Ovary (tissue), 9 donors: ENCODE data around the gene MEGF10. TPM values are rescaled to one million over a fixed set of nuclear protein-coding genes. Genes with fewer than 3 reads are reported as not detected.

Source experiments
- DNase-seq, 5 donors: peaks; one replicate each; pipeline ENCODE4 v3.0.0-alpha.2; 2019 to 2020
- H3K27ac ChIP-seq, 2 donors: fragments of 200-600 bp; one replicate each; pipeline versions ENCODE4 v1.5.1 to v1.8.0; 2019 to 2022
- H3K27me3 ChIP-seq: fragments of 200-600 bp; one replicate; pipeline ENCODE4 v1.8.0; 2022
- H3K36me3 ChIP-seq: fragments of 200-600 bp; sonication (generic); one replicate; pipeline ENCODE4 v1.5.1; 2019
- H3K4me1 ChIP-seq: one replicate; pipeline ENCODE4 v1.8.1; 2013; ENCODE audit warnings: mild to moderate bottlenecking, moderate library complexity; ENCODE audit not compliant: insufficient read depth
- H3K4me3 ChIP-seq: fragments of 200-600 bp; sonication (generic); one replicate; pipeline ENCODE4 v1.5.1; 2017
- H3K9me3 ChIP-seq, 2 donors: fragments of 200-600 bp in 1 of 2; sonication (generic) in 1 of 2; one replicate each; pipeline versions ENCODE4 v1.5.1 to v1.8.1; 2013 to 2019; ENCODE audit warnings: mild to moderate bottlenecking in 1 of 2, moderate library complexity in 1 of 2
- CTCF ChIP-seq, 3 donors: fragments of 450-650 bp in 2 of 3; fragments of 200-600 bp in 1 of 3; IDR thresholded peaks; one replicate each; pipeline versions ENCODE4 v1.5.1 to v1.8.0; 2016 to 2022; ENCODE audit warnings: antibody characterized with exemption in 3 of 3, mild to moderate bottlenecking in 1 of 3
- EP300 ChIP-seq: sonication (generic); formaldehyde crosslinking; IDR thresholded peaks from one replicate; pipeline ENCODE4 v1.6.1; 2017; ENCODE audit warnings: antibody characterized with exemption
- POLR2A ChIP-seq: fragments of 450-650 bp; IDR thresholded peaks from one replicate; pipeline ENCODE4 v1.6.1; 2017; ENCODE audit warnings: antibody characterized with exemption, mild to moderate bottlenecking, moderate library complexity
- WGBS, 3 donors: extraction: QIAGEN DNeasy Blood & Tissue Kit in 1 of 3; methylation state at CpG; one replicate each; pipeline versions ENCODE4 v1.1.5 to v1.1.7; 2013 to 2017; 5-methylcytosine and 5-hydroxymethylcytosine counted together
- intact Hi-C, 4 donors: fragments of 100-400 bp; cut with DNase I; formaldehyde crosslinking; loops; one replicate each; pipeline versions ENCODE4 v1.11.0 to v1.15.1; 2022 to 2023
- polyA plus RNA-seq, 2 donors: library from polyadenylated mRNA; stranded (reverse); fragments of 200-250 nt in 1 of 2; fragments of 350-450 nt in 1 of 2; fragmentation: Illumina TruSeq in 1 of 2; extraction: RNeasy Lipid Tissue Mini Kit (QIAGEN cat#74804) in 1 of 2; gene quantifications; one replicate each; pipeline ENCODE4 v1.2.3, GENCODE V29; 2013 to 2014
- total RNA-seq, 7 donors: library from RNA; depleted of rRNA in 2 of 7; stranded (reverse); fragments of >200 nt in 2 of 7; fragmentation: NEBNext Ultra II Directional in 3 of 7; extraction: Animal tissue kit (Norgen Biotek cat#: 25700) in 3 of 7; gene quantifications; one replicate each; pipeline versions ENCODE4 v1.1.0 to v1.2.4, GENCODE V29; 2016 to 2023
- donor health status: DM: no; HTN: no; CAD: no; lungs with moderate emphysema.
- donor health status: DM: no; HTN: no; CAD: no.
- donor health status: Bipolar disorder and iron deficiency.
- donor health status: DM: yes; HTN: yes; CAD: no.
- donor health status: DM: no; HTN: no; CAD: no.
- donor health status: DM: yes; HTN: yes; CAD: no.

The MEGF10 gene
- total and polyA plus RNA-seq, 9 donors = 0.10 to 1.2 (median 0.51) TPM; not detected in 1

- H3K27me3 ChIP-seq = no peaks in the 10 kb centered on the region
- no peak overlapping the region for H3K27ac ChIP-seq
- H3K9me3 ChIP-seq = no peaks in the 10 kb centered on the region
- no peak for DNase-seq
- 68 to 76% (median 72%) methylated on average over 4 of the region's 4 CpGs for WGBS, 3 donors
- intact Hi-C loops = no loop called here
- no peak for TF ChIP-seq EP300
- H3K4me3 ChIP-seq = no peak overlapping the region
- no peaks in the 10 kb centered on the region for H3K36me3 ChIP-seq
- H3K4me1 ChIP-seq = no peaks in the 10 kb centered on the region
Measured at GRCh38 chr5:127423173-127423798, 132.7 kb downstream of the MEGF10 start.

GRCh38 chr5:127425037-127425436 is 134.4 kb downstream of the MEGF10 start:
- Histone ChIP-seq H3K9me3 (no peaks in the 10 kb centered on the region), H3K36me3 (no peaks in the 10 kb centered on the region), H3K27me3 (no peaks in the 10 kb centered on the region), H3K4me3 (no peak overlapping the region), H3K4me1 (no peaks in the 10 kb centered on the region), H3K27ac (no peak overlapping the region)
- WGBS, 3 donors = 33 to 39% (median 38%) methylated on average over 4 of the region's 4 CpGs
- intact Hi-C loops = no loop called here
- DNase-seq = no peak
- TF ChIP-seq POLR2A = no peak
- no peak for TF ChIP-seq CTCF (IDR thresholded peaks at IDR 0.05)
- TF ChIP-seq EP300 = no peak

GRCh38 chr5:127425868-127426267 is 135.3 kb downstream of the MEGF10 start:
- Histone ChIP-seq H3K4me3 (no peak overlapping the region), H3K9me3 (no peaks in the 10 kb centered on the region), H3K36me3 (no peaks in the 10 kb centered on the region), H3K4me1 (no peaks in the 10 kb centered on the region), H3K27me3 (no peaks in the 10 kb centered on the region), H3K27ac (no peak overlapping the region)
- intact Hi-C loops = no loop called here
- 94 to 100% (median 96%) methylated on average over 1 of the region's 1 CpG for WGBS, 3 donors
- DNase-seq = no peak
- TF ChIP-seq EP300 (no peak), POLR2A (no peak), CTCF (IDR thresholded peaks at IDR 0.05) (no peak)

GRCh38 chr5:127426661-127427060 is 136.1 kb downstream of the MEGF10 start:
- no peak for TF ChIP-seq EP300
- no peak for TF ChIP-seq POLR2A
- TF ChIP-seq CTCF (IDR thresholded peaks at IDR 0.05) = no peak
- 73 to 78% (median 73%) methylated on average over 2 of the region's 2 CpGs for WGBS, 3 donors
- H3K4me1 ChIP-seq = no peaks in the 10 kb centered on the region
- no peaks in the 10 kb centered on the region for H3K36me3 ChIP-seq
- no peaks in the 10 kb centered on the region for H3K27me3 ChIP-seq
- no peak overlapping the region for H3K4me3 ChIP-seq
- H3K27ac ChIP-seq = no peak overlapping the region
- no peaks in the 10 kb centered on the region for H3K9me3 ChIP-seq
- intact Hi-C loops = no loop called here
- no peak for DNase-seq

- Histone ChIP-seq H3K36me3 (no peaks in the 10 kb centered on the region), H3K4me1 (no peaks in the 10 kb centered on the region), H3K4me3 (no peak overlapping the region), H3K9me3 (no peaks in the 10 kb centered on the region), H3K27ac (no peak overlapping the region), H3K27me3 (no peaks in the 10 kb centered on the region)
- intact Hi-C loops = no loop called here
- TF ChIP-seq POLR2A (no peak), CTCF (IDR thresholded peaks at IDR 0.05) (no peak), EP300 (no peak)
- DNase-seq = no peak
- WGBS, 3 donors = 92 to 94% (median 94%) methylated on average over 2 of the region's 2 CpGs
Measured at GRCh38 chr5:127428276-127428675, 137.7 kb downstream of the MEGF10 start.
